Activated naive CD8-positive, alpha-beta T cell (primary cell): ENCODE measurements around the gene COL12A1.

Source experiments
- H3K27ac Mint-ChIP-seq: one replicate; pipeline ENCODE4 v1.8.0; 2021; ENCODE audit warnings: mixed read lengths
- H3K27me3 Mint-ChIP-seq: one replicate; pipeline ENCODE4 v1.8.0; 2021; ENCODE audit warnings: mixed read lengths
- H3K36me3 Mint-ChIP-seq: one replicate; pipeline ENCODE4 v1.8.0; 2021; ENCODE audit warnings: mixed read lengths
- H3K4me1 Mint-ChIP-seq: one replicate; pipeline ENCODE4 v1.8.0; 2021; ENCODE audit warnings: low read depth, mixed read lengths
- H3K4me3 Mint-ChIP-seq: one replicate; pipeline ENCODE4 v1.8.0; 2021; ENCODE audit warnings: mild to moderate bottlenecking, mixed read lengths
- H3K9me3 Mint-ChIP-seq: one replicate; pipeline ENCODE4 v1.8.0; 2021; ENCODE audit warnings: low read depth, mixed read lengths

COL12A1 gene

GRCh38 chr6:75171986-75172385, 33.9 kb downstream of the COL12A1 start:
- peaks cover 7% of the 10 kb centered on the region for H3K27me3 Mint-ChIP-seq
- no peaks in the 10 kb centered on the region for H3K9me3 Mint-ChIP-seq
- no peak overlapping the region for H3K27ac Mint-ChIP-seq
- H3K4me1 Mint-ChIP-seq = no peaks in the 10 kb centered on the region
- H3K4me3 Mint-ChIP-seq = no peak overlapping the region
- no peaks in the 10 kb centered on the region for H3K36me3 Mint-ChIP-seq

GRCh38 chr6:75171567-75171966, 34.3 kb downstream of the COL12A1 start:
- Mint-ChIP-seq H3K27me3 (peaks cover 7% of the 10 kb centered on the region), H3K4me1 (no peaks in the 10 kb centered on the region), H3K4me3 (no peak overlapping the region), H3K27ac (no peak overlapping the region), H3K9me3 (no peaks in the 10 kb centered on the region), H3K36me3 (no peaks in the 10 kb centered on the region)

DNA sequence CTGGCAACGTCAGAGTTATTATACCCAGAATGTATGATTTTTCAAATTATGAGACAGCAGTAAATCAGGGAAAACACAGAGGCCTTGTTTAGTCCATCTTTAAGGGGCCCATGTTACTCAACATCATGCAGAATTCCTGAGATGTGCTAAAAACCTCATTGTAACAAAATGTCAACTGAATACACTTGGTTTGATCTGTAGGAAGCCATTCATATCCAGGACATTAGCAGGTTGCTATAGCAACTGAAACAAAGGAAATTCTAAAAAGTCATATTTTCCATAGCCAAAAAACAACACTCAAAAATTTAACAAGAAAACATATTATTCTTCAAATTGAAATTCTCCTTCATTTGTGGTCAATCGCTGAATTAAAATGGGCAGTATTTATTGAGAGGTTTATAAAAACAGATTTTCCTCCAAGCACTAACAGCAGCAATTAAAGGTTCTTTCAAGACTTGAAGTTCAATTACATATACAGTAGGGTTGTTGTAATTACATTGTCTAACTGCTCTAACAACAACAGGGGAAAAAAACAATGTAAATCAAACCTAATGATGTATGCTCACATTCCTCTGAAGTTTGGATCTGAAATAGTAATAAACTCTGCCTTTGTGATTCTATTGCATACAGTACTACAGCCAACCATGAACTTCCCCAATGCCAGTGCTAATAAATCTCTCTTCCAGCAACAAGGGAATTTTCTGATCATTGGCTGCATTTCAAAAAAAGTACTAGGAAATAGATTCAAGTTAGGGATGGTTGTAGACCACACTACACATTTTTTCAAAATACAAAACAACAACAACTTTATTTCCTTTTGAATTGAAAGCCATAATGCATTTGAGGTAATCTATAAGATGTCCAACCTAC, 34.9 kb downstream of the COL12A1 start:
- Mint-ChIP-seq H3K9me3 (no peaks in the 10 kb centered on the region), H3K4me1 (no peaks in the 10 kb centered on the region), H3K27ac (no peak overlapping the region), H3K36me3 (no peaks in the 10 kb centered on the region), H3K27me3 (peaks cover 7% of the 10 kb centered on the region), H3K4me3 (no peak overlapping the region)

DNA sequence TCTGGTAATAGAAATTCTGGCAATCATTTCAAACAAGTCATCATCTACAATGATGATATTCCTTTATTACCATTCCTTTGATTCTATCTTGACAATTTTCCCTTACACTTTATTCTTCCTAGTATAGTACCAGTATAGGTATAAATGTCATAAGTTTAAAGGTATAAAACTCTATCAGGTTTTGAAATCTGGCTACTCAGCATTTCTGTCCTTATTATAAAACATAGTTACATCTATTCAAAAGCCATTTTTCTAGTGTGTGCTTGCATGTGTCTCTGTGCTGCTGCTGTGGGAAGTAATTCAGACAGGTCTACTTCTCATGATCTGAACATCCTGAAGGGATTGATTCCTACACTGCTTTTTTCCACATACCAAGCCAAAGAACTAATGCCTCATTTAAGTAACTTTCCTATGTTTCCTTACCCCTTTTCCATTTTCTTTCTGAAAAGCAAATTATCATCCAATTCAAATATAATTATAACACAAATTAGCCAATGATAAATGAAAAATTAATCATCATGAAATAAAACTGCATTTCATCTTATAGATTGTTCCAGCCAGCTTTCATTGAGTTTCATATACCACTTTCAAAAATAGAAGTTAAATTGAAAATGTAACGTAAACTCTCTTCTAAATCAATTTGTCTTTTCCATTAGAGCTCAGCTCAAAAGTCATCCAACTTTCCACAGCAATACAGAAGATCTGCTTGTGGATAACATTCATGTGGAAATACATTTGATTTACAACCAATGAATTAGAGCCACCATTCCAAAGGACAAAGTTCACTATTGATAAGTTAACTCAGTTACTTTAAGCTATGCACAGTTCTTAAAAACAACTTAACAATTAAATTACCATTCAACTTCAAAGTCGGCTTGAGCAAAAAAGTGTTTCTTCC, 35.9 kb downstream of the COL12A1 start:
- no peak overlapping the region for H3K4me3 Mint-ChIP-seq
- H3K27ac Mint-ChIP-seq = no peak overlapping the region
- H3K36me3 Mint-ChIP-seq = no peaks in the 10 kb centered on the region
- H3K9me3 Mint-ChIP-seq = no peaks in the 10 kb centered on the region
- H3K4me1 Mint-ChIP-seq = no peaks in the 10 kb centered on the region
- H3K27me3 Mint-ChIP-seq = peaks cover 4% of the 10 kb centered on the region

- peaks cover 7% of the 10 kb centered on the region for H3K27me3 Mint-ChIP-seq
- H3K27ac Mint-ChIP-seq = no peak overlapping the region
- H3K4me3 Mint-ChIP-seq = no peak overlapping the region
These were observed 38.0 kb downstream of the COL12A1 start for GRCh38 chr6:75167851-75168250.

GRCh38 chr6:75167325-75167724, 38.5 kb downstream of the COL12A1 start:
- Mint-ChIP-seq H3K9me3 (no peaks in the 10 kb centered on the region), H3K4me1 (no peaks in the 10 kb centered on the region), H3K27me3 (peaks cover 7% of the 10 kb centered on the region), H3K4me3 (no peak overlapping the region), H3K36me3 (no peaks in the 10 kb centered on the region), H3K27ac (no peak overlapping the region)

More at GRCh38 chr6:75167851-75168250, 38.0 kb downstream of the COL12A1 start:
- H3K9me3 Mint-ChIP-seq = no peaks in the 10 kb centered on the region
- H3K4me1 Mint-ChIP-seq = no peaks in the 10 kb centered on the region
- no peaks in the 10 kb centered on the region for H3K36me3 Mint-ChIP-seq

DNA sequence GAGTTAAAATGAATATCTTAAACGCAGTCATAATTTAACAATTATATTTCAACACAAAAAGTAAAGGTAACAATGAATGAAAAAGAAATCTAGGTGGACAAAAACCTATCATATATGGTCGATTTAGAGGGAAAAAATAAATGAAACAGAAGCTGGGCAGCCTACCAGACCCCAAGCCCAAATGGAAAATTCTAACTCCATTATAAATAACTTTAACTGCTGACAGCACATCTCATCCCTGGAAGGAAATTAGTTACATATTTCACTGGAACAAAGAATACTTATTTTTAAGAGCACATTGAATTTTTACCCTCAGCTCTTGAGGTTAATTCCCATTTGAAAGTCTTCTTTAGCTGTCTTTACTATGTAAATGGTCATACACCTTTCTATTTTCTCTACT, 39.1 kb downstream of the COL12A1 start:
- H3K36me3 Mint-ChIP-seq = no peaks in the 10 kb centered on the region
- no peaks in the 10 kb centered on the region for H3K4me1 Mint-ChIP-seq
- H3K27me3 Mint-ChIP-seq = peaks cover 7% of the 10 kb centered on the region
- H3K4me3 Mint-ChIP-seq = no peak overlapping the region
- H3K9me3 Mint-ChIP-seq = no peaks in the 10 kb centered on the region
- H3K27ac Mint-ChIP-seq = no peak overlapping the region

- Mint-ChIP-seq H3K4me1 (no peaks in the 10 kb centered on the region), H3K36me3 (no peaks in the 10 kb centered on the region), H3K9me3 (no peaks in the 10 kb centered on the region), H3K27ac (no peak overlapping the region), H3K4me3 (no peak overlapping the region), H3K27me3 (peaks cover 7% of the 10 kb centered on the region)
These were observed 39.6 kb downstream of the COL12A1 start for GRCh38 chr6:75166236-75166635.

- Mint-ChIP-seq H3K4me3 (no peak overlapping the region), H3K27me3 (peaks cover 13% of the 10 kb centered on the region), H3K9me3 (no peaks in the 10 kb centered on the region), H3K27ac (no peak overlapping the region), H3K4me1 (no peaks in the 10 kb centered on the region), H3K36me3 (no peaks in the 10 kb centered on the region)
These were observed 47.7 kb downstream of the COL12A1 start for GRCh38 chr6:75158176-75158575.

- no peaks in the 10 kb centered on the region for H3K9me3 Mint-ChIP-seq
- H3K4me3 Mint-ChIP-seq = no peak overlapping the region
- peaks cover 15% of the 10 kb centered on the region for H3K27me3 Mint-ChIP-seq
- no peaks in the 10 kb centered on the region for H3K36me3 Mint-ChIP-seq
- no peaks in the 10 kb centered on the region for H3K4me1 Mint-ChIP-seq
- H3K27ac Mint-ChIP-seq = no peak overlapping the region
These were observed 48.5 kb downstream of the COL12A1 start for GRCh38 chr6:75157336-75157735.

DNA sequence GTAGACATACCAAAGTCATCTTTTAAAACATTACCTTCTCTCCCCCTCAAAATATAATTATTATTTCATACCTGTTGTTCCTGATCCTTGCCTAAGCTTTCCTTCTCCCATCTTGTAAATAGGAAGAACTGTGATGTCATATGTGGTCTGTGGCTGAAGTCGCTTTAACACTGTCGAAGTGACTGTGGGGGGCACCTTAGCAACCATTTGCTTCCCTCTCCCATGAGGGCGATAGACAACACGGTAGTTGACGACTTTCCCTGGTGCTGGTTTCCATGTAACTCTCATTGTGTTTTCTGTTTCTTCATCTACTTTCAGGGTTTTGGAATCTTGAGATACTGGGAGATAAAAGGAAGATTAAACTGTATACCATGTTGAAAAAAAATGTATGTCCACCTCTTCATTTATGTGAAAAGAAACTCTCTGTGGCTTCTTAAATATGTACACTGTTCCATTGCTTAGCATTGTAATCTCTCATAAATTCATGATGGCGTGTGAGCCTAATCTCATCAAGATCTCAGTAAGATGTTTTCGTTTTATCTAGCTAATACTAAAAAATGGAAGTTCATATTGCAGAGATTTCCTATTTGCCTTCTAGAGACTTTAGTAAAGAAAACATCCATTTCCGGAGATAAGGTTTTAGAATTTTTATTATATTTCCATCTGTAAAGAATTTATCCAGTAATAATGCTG, 49.5 kb downstream of the COL12A1 start:
- H3K9me3 Mint-ChIP-seq = no peaks in the 10 kb centered on the region
- H3K4me1 Mint-ChIP-seq = no peaks in the 10 kb centered on the region
- H3K27ac Mint-ChIP-seq = no peak overlapping the region
- H3K4me3 Mint-ChIP-seq = no peak overlapping the region
- peaks cover 15% of the 10 kb centered on the region for H3K27me3 Mint-ChIP-seq
- no peaks in the 10 kb centered on the region for H3K36me3 Mint-ChIP-seq

DNA sequence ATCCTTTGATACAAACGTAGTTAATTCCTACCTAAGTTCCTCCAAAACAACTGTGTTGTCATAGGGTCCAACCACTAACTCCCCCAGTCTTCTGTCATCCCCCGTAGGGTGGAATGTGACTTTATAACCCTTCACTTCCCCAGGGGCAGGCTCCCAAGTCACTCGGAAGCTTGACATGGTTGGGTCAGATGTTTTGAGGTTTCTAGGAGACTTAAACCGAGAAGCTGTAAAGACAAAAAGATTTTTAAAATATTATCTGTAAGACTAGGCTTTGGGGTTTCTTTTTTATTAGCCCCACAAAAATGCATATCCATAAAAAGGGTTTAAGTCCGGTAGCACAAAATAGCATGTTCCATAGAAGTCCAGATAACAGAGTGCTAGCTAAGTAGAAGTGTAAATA, 50.2 kb downstream of the COL12A1 start:
- H3K4me1 Mint-ChIP-seq = no peaks in the 10 kb centered on the region
- H3K9me3 Mint-ChIP-seq = no peaks in the 10 kb centered on the region
- no peak overlapping the region for H3K4me3 Mint-ChIP-seq
- H3K27ac Mint-ChIP-seq = no peak overlapping the region
- H3K36me3 Mint-ChIP-seq = no peaks in the 10 kb centered on the region
- H3K27me3 Mint-ChIP-seq = peaks cover 14% of the 10 kb centered on the region

GRCh38 chr6:75154973-75155372, 50.9 kb downstream of the COL12A1 start:
- no peak overlapping the region for H3K4me3 Mint-ChIP-seq
- H3K27me3 Mint-ChIP-seq = peaks cover 12% of the 10 kb centered on the region
- no peaks in the 10 kb centered on the region for H3K4me1 Mint-ChIP-seq
- no peak overlapping the region for H3K27ac Mint-ChIP-seq
- H3K9me3 Mint-ChIP-seq = no peaks in the 10 kb centered on the region
- H3K36me3 Mint-ChIP-seq = no peaks in the 10 kb centered on the region

GRCh38 chr6:75150685-75151412, 55.0 kb downstream of the COL12A1 start:
- no peak overlapping the region for H3K27ac Mint-ChIP-seq
- H3K27me3 Mint-ChIP-seq = peaks cover 18% of the 10 kb centered on the region
- H3K9me3 Mint-ChIP-seq = no peaks in the 10 kb centered on the region
- H3K4me3 Mint-ChIP-seq = no peak overlapping the region
- no peaks in the 10 kb centered on the region for H3K4me1 Mint-ChIP-seq
- H3K36me3 Mint-ChIP-seq = no peaks in the 10 kb centered on the region
